Peyer's patch (tissue), 4 donors: ENCODE results near the gene NUP107.

ENCODE experiments used
- POLR2A ChIP-seq, 2 donors: fragments of 450-650 bp; IDR thresholded peaks; one replicate each; pipeline ENCODE4 v1.5.1; 2017; ENCODE audit warnings: antibody characterized with exemption in 2 of 2, mild to moderate bottlenecking in 2 of 2, moderate library complexity in 2 of 2
- TF ChIP-seq, protein P1 (sequence below), 6 experiments: fragments of 450-650 bp in 4 of 6; fragments of 200-600 bp in 2 of 6; sonication (generic) in 1 of 6; IDR thresholded peaks; one replicate each; pipeline ENCODE4 v1.5.1; 2017 to 2019; ENCODE audit warnings: antibody characterized with exemption in 6 of 6, mild to moderate bottlenecking in 3 of 6, moderate library complexity in 1 of 6

GRCh38 chr12:68784015-68784414, 97.2 kb downstream of the NUP107 start:
- TF ChIP-seq, protein P1, sequence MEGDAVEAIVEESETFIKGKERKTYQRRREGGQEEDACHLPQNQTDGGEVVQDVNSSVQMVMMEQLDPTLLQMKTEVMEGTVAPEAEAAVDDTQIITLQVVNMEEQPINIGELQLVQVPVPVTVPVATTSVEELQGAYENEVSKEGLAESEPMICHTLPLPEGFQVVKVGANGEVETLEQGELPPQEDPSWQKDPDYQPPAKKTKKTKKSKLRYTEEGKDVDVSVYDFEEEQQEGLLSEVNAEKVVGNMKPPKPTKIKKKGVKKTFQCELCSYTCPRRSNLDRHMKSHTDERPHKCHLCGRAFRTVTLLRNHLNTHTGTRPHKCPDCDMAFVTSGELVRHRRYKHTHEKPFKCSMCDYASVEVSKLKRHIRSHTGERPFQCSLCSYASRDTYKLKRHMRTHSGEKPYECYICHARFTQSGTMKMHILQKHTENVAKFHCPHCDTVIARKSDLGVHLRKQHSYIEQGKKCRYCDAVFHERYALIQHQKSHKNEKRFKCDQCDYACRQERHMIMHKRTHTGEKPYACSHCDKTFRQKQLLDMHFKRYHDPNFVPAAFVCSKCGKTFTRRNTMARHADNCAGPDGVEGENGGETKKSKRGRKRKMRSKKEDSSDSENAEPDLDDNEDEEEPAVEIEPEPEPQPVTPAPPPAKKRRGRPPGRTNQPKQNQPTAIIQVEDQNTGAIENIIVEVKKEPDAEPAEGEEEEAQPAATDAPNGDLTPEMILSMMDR (IDR thresholded peaks at IDR 0.05) = no peak
- TF ChIP-seq POLR2A (IDR thresholded peaks at IDR 0.05) = no peak
